ENCODE data around the gene RIC8B.
"Not testable (repeated sequence)": the region's sequence is repeated elsewhere in the genome, so short reads cannot be mapped to it uniquely, and the experiment has no call there.

RIC8B gene

DNA sequence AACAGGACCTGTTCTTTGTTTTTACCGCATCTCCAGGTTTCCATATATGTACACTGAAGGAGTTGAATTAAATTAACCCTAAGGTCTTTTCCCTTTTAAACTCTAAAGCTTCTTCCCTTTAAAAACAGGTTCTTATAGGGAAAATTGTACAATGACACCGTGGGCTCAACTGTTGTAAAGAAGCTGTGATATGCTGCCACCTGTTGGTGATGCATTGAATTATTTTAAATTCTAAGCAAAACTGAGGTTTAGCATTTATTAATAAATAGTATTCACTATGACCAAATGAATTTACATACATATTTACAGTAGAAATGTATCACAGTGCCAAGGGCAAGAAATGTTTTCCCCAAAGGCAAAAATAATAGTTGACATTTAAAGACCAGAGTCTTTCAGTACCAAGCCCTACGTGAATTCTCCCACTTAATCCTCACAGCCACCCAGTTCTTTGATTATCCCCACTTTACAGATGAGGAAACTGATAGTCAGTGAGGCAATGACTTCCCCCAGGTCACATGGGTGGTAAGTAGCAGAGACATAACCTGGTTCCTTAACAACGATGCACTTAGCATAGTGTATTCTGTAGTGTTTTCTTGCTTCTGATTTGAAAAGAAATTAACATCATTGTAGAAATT lies 145.5 kb downstream of the RIC8B start:
- H3K27ac Mint-ChIP-seq, result no peak overlapping the region
- H3K4me3 Mint-ChIP-seq, result no peak overlapping the region
- H3K4me1 Mint-ChIP-seq, result peaks cover 10% of the 10 kb centered on the region
- H3K36me3 Mint-ChIP-seq, result no peaks in the 10 kb centered on the region
- H3K27me3 Mint-ChIP-seq, result peaks cover 6% of the 10 kb centered on the region
- CTCF ChIA-PET, result interaction anchor here (0.7 to 2.6 kb wide), 17 partner anchors 12 to 689 kb away, joined by 3 to 27 read pairs (median 4); partner anchors contain the start of gene POLR3B
- DNase-seq, result no peak
- no peaks in the 10 kb centered on the region for H3K9me3 Mint-ChIP-seq

DNA sequence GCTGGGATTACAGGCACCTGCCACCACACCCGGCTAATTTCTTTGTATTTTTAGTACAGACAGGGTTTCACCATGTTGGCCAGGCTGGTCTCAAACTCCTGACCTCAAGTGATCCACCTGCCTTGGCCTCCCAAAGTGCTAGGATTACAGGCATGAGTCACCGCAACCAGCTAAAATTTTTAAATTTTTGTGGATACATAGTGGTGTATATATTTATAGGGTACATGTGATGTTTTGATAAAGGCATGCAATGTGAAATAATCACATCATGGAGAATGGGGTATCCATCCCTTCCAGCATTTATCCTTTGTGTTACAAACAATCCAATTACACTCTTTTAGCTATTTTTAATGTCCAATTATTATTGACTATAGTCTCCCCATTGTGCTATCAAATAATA lies 147.5 kb downstream of the RIC8B start:
- H3K36me3 Mint-ChIP-seq, H3K9me3 Mint-ChIP-seq, H3K4me3 Mint-ChIP-seq, DNase-seq, H3K27ac Mint-ChIP-seq, H3K4me1 Mint-ChIP-seq: not testable (repeated sequence)
- H3K27me3 Mint-ChIP-seq, result peaks cover 12% of the 10 kb centered on the region
- CTCF ChIA-PET, result interaction anchor here (0.7 to 1.3 kb wide), 3 partner anchors 9 to 515 kb away, joined by 3 read pairs; no protein-coding TSS in a partner anchor

DNA sequence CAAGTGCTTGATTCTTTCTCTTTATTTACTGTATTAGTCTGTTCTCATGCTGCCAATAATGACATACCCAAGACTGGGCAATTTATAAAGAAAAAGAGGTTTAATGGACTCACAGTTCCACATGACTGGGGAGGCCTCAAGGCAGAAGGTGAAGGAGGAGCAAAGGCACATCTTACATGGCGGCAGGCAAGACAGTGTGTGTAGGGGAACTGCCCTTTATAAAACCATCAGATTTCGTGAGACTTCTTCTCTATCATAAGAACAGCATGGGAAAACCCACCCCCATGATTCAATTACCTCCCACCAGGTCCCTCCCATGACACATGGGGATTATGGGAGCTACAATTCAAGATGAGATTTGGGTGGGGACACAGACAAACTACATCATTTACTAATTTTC lies 149.1 kb downstream of the RIC8B start:
- H3K27ac Mint-ChIP-seq, DNase-seq, H3K36me3 Mint-ChIP-seq, H3K4me3 Mint-ChIP-seq, CTCF ChIA-PET, H3K9me3 Mint-ChIP-seq, H3K4me1 Mint-ChIP-seq: not testable (repeated sequence)
- peaks cover 12% of the 10 kb centered on the region for H3K27me3 Mint-ChIP-seq

DNA sequence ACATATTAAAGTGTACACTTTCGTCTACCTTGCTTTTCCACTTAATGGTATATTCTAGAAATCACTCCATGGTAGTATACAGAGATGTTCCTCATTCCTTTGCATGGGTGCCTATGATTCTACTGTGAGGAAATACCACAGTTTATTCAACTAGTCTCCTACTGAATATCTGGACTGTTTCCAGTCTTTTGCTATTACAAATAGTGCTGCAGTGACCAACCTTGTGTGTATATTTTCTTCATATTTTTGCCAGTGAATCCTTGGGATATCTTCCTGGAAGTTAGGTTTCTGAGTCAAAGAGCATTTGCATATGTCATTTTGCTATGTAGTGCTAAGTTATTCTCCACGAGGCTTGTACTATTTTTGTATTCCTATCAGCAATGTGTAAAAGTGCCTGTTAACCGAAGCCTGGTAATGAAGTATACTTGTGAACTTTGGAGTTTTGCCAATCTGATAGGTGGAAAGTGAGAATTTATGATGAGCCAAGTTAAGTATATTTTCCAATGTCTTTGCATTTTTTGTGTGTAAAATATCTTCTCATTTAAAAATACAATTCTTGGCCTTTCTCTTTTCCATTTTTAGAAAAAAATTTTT lies 149.9 kb downstream of the RIC8B start:
- peaks cover 12% of the 10 kb centered on the region for H3K27me3 Mint-ChIP-seq

DNA sequence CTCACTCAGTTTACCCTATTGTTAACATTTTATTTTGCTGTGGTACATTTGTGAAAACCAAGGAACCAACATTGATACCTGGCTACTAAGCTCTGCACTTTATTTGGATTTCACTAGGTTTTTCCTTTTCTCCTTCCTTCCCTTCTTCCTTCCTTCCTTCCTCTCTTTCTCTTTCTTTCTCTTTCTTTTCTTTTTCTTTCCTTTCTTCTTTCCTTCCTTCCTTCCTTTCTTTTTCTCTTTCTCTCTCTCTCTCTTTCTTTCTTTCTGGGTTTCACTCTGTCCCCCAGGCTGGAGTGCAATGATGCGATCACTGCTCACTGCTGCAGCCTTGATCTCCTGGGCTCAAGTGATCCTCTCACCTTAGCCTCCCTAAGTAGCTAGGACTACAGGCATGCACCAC lies 152.2 kb downstream of the RIC8B start:
- Mint-ChIP-seq H3K27me3 (peaks cover 16% of the 10 kb centered on the region), H3K9me3 (no peaks in the 10 kb centered on the region), H3K27ac (no peak overlapping the region), H3K4me3 (no peak overlapping the region), H3K36me3 (no peaks in the 10 kb centered on the region), H3K4me1 (no peaks in the 10 kb centered on the region)
- CTCF ChIA-PET, result no interaction called here
- DNase-seq, result no peak

More for the DNA sequence above, 149.9 kb downstream of the RIC8B start:
- CTCF ChIA-PET, result no interaction called here
- H3K36me3 Mint-ChIP-seq, result no peaks in the 10 kb centered on the region
- no peak overlapping the region for H3K4me3 Mint-ChIP-seq
- H3K9me3 Mint-ChIP-seq, result no peaks in the 10 kb centered on the region
- H3K4me1 Mint-ChIP-seq, result peaks cover 2% of the 10 kb centered on the region
- no peak overlapping the region for H3K27ac Mint-ChIP-seq
- DNase-seq, result no peak

DNA sequence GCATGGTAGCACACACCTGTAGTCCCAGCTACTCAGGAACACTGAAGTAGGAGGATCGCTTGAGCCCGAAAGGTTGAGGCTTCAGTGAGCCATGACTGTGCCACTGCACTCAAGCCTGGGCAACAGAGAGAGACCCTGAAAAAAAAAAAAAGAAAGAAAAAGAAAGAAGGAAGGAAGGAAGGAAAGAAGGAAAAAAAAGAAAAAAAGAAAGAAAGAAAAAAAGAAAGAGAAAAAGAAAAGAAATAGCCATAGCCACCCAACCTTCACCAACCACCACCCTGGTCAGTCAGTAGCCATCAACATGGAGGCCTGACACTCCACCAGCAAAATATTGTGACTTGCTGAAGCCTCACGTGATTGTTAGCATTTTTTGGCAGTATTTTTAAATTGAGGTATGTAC lies 159.8 kb downstream of the RIC8B start:
- DNase-seq, result no peak
- Mint-ChIP-seq H3K36me3 (no peaks in the 10 kb centered on the region), H3K9me3 (no peaks in the 10 kb centered on the region), H3K4me3 (no peak overlapping the region), H3K27me3 (peaks cover 28% of the 10 kb centered on the region), H3K4me1 (no peaks in the 10 kb centered on the region), H3K27ac (no peak overlapping the region)
- CTCF ChIA-PET, result no interaction called here

Data from activated naive CD4-positive, alpha-beta T cell treated with anti-CD3 and anti-CD28 coated beads, Interleukin-2, amount 10 ng/mL, durations not matched to agents 7 days and 5 days (primary cell).